ENCODE measurements around the gene AK8.

DNA sequence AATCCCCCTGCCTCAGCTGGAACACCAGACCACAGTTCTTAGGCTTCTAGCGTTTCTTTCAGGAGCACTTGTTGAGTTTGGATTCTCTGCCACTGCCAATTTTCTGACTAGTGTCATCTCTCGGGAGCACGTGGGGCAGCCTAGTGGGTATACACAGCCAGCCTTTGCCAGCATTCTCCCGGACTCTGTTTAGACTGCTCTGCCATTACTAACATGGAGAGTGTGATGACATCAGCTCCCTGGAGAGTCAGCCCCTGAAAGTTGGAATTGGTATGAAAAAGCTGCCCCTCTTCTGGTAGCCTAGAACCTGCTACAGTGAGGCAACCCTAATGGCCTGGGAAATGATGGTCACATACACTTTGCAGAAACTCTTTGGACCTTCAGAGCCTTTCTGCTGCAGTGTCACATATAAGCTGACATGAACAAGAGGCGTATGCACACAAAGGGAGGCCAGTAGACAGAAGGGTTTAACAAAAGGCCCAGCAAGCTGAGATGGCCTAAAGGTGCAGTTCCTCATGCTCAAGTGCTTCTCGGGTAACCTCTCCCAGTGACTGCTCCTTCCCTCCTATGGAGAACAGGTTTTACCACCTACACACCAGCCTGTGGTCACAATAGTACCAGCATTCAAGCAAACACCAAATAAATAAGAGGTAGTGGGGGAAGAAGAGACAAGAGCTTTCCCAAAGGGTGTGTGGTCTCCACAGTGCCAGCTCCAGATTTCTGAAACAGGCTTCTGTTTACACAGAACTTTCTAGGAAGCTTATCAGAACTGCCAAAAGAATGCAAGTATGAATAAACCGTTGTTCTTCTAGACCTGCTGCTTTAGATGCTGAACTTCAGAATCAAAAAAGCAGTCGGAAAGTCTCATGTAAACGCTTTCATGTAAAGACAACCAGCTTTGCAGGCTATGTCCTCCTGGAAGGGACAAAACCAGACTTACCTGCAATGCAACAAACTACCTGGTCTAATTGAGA, 17.1 kb upstream of the AK8 start:
- TF ChIP-seq, protein P1, sequence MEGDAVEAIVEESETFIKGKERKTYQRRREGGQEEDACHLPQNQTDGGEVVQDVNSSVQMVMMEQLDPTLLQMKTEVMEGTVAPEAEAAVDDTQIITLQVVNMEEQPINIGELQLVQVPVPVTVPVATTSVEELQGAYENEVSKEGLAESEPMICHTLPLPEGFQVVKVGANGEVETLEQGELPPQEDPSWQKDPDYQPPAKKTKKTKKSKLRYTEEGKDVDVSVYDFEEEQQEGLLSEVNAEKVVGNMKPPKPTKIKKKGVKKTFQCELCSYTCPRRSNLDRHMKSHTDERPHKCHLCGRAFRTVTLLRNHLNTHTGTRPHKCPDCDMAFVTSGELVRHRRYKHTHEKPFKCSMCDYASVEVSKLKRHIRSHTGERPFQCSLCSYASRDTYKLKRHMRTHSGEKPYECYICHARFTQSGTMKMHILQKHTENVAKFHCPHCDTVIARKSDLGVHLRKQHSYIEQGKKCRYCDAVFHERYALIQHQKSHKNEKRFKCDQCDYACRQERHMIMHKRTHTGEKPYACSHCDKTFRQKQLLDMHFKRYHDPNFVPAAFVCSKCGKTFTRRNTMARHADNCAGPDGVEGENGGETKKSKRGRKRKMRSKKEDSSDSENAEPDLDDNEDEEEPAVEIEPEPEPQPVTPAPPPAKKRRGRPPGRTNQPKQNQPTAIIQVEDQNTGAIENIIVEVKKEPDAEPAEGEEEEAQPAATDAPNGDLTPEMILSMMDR (conservative IDR thresholded peaks at IDR 0.05; ENCODE audit: low read length) = no peak
- no peak for TF ChIP-seq EZH2phosphoT487 (IDR thresholded peaks at IDR 0.05; ENCODE audit: borderline replicate concordance)

Data from Loucy (cell line).